Subcutaneous adipose tissue (tissue), 4 donors: ENCODE results near the gene SLC35F3. TPM values are rescaled to one million over a fixed set of nuclear protein-coding genes. Genes with fewer than 3 reads are reported as not detected.

Source experiments
- CTCF ChIP-seq: fragments of 450-650 bp; IDR thresholded peaks from one replicate; pipeline ENCODE4 v1.5.1; 2016; ENCODE audit warnings: low read depth, mild to moderate bottlenecking, control low read depth, antibody characterized with exemption, moderate library complexity
- total RNA-seq, 4 donors: library from RNA; depleted of rRNA; stranded (reverse); fragments of >200 nt; gene quantifications; one replicate each; pipeline ENCODE4 v1.1.0, GENCODE V29; 2016

The SLC35F3 gene
- total RNA-seq, 4 donors from 2014 or later, result 0.44 TPM; not detected in 3

GRCh38 chr1:234240680-234241079 lies 336.2 kb downstream of the SLC35F3 start:
- TF ChIP-seq CTCF, result no peak

- no peak for TF ChIP-seq CTCF
These were observed 337.5 kb downstream of the SLC35F3 start for GRCh38 chr1:234241941-234242490.

GRCh38 chr1:234243521-234244260 lies 339.2 kb downstream of the SLC35F3 start:
- TF ChIP-seq CTCF, result no peak

- TF ChIP-seq CTCF, result no peak
These were observed 340.0 kb downstream of the SLC35F3 start for GRCh38 chr1:234244482-234244881.

GRCh38 chr1:234246638-234247116 lies 342.2 kb downstream of the SLC35F3 start:
- TF ChIP-seq CTCF, result no peak

- no peak for TF ChIP-seq CTCF
These were observed 346.3 kb downstream of the SLC35F3 start for GRCh38 chr1:234250747-234251146.

GRCh38 chr1:234253732-234254131 lies 349.3 kb downstream of the SLC35F3 start:
- TF ChIP-seq CTCF, result no peak
